ENCODE data around the gene RPS15. TPM values are rescaled to one million over a fixed set of nuclear protein-coding genes. Genes with fewer than 3 reads are reported as not detected.
A peak's percentile ranks its signal among the peaks of the same experiment; 100 is the strongest.

RPS15 gene
- total RNA-seq, 1 donor from 2014 or later: 1,918 TPM

DNA sequence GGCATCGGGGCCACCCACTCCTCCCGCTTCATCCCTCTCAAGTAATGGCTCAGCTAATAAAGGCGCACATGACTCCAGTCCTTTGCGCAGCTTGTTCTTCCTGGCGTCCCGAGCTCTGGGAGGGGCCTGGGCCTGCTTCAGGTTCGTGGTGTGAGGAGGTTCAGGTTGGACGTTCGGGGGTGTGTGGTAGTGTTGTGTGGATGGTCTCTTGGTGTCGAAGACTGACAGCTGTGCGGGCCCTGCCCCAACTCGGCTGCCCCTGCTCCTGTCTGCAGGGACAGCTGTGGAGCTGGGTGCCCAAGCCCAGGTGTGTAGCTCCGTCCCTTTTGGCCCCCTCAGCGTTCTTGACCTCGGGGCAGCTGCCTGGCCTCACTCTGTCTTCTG lies 2.2 kb downstream of the RPS15 start:
- TF ChIP-seq EZH2 (IDR thresholded peaks at IDR 0.05) (no peak), EZH2phosphoT487 (IDR thresholded peaks at IDR 0.05) (no peak)
- TF ChIP-seq, protein P1, sequence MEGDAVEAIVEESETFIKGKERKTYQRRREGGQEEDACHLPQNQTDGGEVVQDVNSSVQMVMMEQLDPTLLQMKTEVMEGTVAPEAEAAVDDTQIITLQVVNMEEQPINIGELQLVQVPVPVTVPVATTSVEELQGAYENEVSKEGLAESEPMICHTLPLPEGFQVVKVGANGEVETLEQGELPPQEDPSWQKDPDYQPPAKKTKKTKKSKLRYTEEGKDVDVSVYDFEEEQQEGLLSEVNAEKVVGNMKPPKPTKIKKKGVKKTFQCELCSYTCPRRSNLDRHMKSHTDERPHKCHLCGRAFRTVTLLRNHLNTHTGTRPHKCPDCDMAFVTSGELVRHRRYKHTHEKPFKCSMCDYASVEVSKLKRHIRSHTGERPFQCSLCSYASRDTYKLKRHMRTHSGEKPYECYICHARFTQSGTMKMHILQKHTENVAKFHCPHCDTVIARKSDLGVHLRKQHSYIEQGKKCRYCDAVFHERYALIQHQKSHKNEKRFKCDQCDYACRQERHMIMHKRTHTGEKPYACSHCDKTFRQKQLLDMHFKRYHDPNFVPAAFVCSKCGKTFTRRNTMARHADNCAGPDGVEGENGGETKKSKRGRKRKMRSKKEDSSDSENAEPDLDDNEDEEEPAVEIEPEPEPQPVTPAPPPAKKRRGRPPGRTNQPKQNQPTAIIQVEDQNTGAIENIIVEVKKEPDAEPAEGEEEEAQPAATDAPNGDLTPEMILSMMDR (IDR thresholded peaks at IDR 0.05): no peak
- H3K4me3 Mint-ChIP-seq: peak overlapping the region; percentile 97
- DNase-seq (ENCODE audit: low spot score): no peak
- H3F3A ChIP-seq (ENCODE audit: low read depth): peaks cover 88% of the 10 kb centered on the region
- peaks cover 11% of the 10 kb centered on the region for H3K36me3 ChIP-seq
- no peak overlapping the region for H3K9ac ChIP-seq
- peaks cover 35% of the 10 kb centered on the region for H3K79me2 ChIP-seq (ENCODE audit: low read depth)
- peaks cover 14% of the 10 kb centered on the region for H3K27me3 ChIP-seq
- no peak overlapping the region for H2AFZ ChIP-seq (replicated peaks)
- H3K4me2 ChIP-seq: no peak overlapping the region
- no peaks in the 10 kb centered on the region for H3K9me3 Mint-ChIP-seq
- H3K4me3 ChIP-seq: no peak overlapping the region
- H3K27ac ChIP-seq: no peak overlapping the region
- H4K20me1 ChIP-seq (ENCODE audit: low read depth): peaks cover 78% of the 10 kb centered on the region
- no peaks in the 10 kb centered on the region for H3K9me3 ChIP-seq (ENCODE audit: low read depth)
- peaks cover 30% of the 10 kb centered on the region for H3K36me3 Mint-ChIP-seq
- H3K27me3 Mint-ChIP-seq (ENCODE audit: insufficient read depth, low read depth): peaks cover 10% of the 10 kb centered on the region
- peaks cover 7% of the 10 kb centered on the region for H3K4me1 ChIP-seq
- peaks cover 21% of the 10 kb centered on the region for H3K4me1 Mint-ChIP-seq
- no peak overlapping the region for H3K27ac Mint-ChIP-seq

DNA sequence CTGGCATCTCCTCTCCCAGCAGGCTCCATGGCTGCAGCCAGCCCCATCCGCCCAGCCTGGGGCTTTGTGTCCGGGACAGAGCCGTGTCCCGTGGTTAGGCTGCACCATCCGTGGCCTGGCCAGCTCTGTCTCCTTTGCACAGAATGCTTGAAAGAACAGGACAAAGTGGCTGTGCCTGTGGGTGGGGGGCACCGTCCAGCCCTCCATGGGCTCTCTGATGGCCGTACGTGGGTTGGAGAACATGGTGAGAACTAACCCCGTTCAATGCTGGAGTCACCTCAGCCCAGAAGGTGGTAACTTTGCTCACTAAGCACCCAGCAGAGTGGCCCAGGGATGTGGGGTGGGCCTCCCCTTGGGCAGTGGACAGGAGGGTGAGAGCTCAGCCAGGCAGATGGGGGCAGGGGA lies 2.8 kb downstream of the RPS15 start:
- H3K4me2 ChIP-seq: no peak overlapping the region
- H3K36me3 Mint-ChIP-seq: peaks cover 25% of the 10 kb centered on the region
- no peak overlapping the region for H3K27ac ChIP-seq
- peaks cover 87% of the 10 kb centered on the region for H3F3A ChIP-seq (ENCODE audit: low read depth)
- peaks cover 77% of the 10 kb centered on the region for H4K20me1 ChIP-seq (ENCODE audit: low read depth)
- H3K4me3 ChIP-seq: no peak overlapping the region
- H3K9ac ChIP-seq: no peak overlapping the region
- H3K4me3 Mint-ChIP-seq: peak overlapping the region; percentile 97
- no peak overlapping the region for H2AFZ ChIP-seq (replicated peaks)
- no peak for DNase-seq (ENCODE audit: low spot score)
- peaks cover 20% of the 10 kb centered on the region for H3K27me3 ChIP-seq
- H3K9me3 Mint-ChIP-seq: no peaks in the 10 kb centered on the region
- peaks cover 10% of the 10 kb centered on the region for H3K27me3 Mint-ChIP-seq (ENCODE audit: insufficient read depth, low read depth)
- H3K4me1 ChIP-seq: peaks cover 7% of the 10 kb centered on the region
- H3K27ac Mint-ChIP-seq: no peak overlapping the region
- H3K36me3 ChIP-seq: peaks cover 11% of the 10 kb centered on the region
- no peaks in the 10 kb centered on the region for H3K9me3 ChIP-seq (ENCODE audit: low read depth)
- H3K4me1 Mint-ChIP-seq: peaks cover 21% of the 10 kb centered on the region
- peaks cover 35% of the 10 kb centered on the region for H3K79me2 ChIP-seq (ENCODE audit: low read depth)
- no peak for TF ChIP-seq EZH2 (IDR thresholded peaks at IDR 0.05)
- TF ChIP-seq, protein P1 (IDR thresholded peaks at IDR 0.05): no peak
- no peak for TF ChIP-seq EZH2phosphoT487 (IDR thresholded peaks at IDR 0.05)

DNA sequence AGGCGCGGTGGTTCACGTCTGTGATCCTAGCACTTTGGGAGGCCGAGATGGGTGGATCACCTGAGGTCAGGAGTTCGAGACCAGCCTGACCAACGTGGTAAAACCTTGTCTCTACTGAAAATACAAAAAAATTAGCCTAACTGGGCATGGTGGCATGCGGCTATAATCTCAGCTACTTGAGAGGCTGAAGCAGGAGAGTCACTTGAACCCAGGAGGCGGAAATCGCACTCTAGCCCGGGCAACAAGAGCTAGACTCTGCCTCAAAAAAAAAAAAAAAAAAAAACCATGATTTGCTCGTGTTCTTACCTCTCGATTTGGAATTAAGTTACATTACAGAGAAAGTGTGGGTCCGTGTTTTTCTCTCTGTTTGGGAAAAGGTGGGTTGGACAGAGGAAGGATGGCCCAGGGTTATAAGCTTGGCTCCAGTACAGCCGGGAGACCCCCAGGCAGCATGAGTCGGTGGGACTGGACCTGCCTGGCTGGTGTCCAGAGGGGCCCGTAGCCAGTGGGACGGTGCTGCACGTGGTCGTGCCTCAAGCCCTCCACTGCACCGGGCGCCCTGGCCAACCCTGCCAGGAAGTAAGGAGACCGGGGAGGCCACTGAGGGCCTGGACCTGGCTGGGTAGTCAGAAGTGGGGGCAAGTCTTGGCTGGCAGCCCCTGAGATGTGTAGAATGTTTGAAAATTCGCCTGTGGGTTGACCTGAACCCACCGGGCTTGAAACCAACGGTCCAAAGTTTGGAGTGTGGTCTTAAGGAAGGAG lies 3.7 kb downstream of the RPS15 start:
- Mint-ChIP-seq H3K27ac (no peak overlapping the region), H3K36me3 (peaks cover 25% of the 10 kb centered on the region), H3K4me1 (peaks cover 21% of the 10 kb centered on the region), H3K27me3 (ENCODE audit: insufficient read depth, low read depth) (peaks cover 10% of the 10 kb centered on the region), H3K4me3 (peak overlapping the region; percentile 62), H3K9me3 (no peaks in the 10 kb centered on the region)
- Histone ChIP-seq H3K27ac (no peak overlapping the region), H3K4me3 (no peak overlapping the region), H3K79me2 (ENCODE audit: low read depth) (peaks cover 35% of the 10 kb centered on the region), H3K9me3 (ENCODE audit: low read depth) (no peaks in the 10 kb centered on the region), H3K36me3 (peaks cover 11% of the 10 kb centered on the region), H3K4me2 (no peak overlapping the region), H4K20me1 (ENCODE audit: low read depth) (peaks cover 77% of the 10 kb centered on the region), H3K9ac (no peak overlapping the region), H3K27me3 (peaks cover 29% of the 10 kb centered on the region), H3K4me1 (peaks cover 10% of the 10 kb centered on the region), H2AFZ (replicated peaks) (no peak overlapping the region), H3F3A (ENCODE audit: low read depth) (peaks cover 87% of the 10 kb centered on the region)
- no peak for TF ChIP-seq EZH2phosphoT487 (IDR thresholded peaks at IDR 0.05)
- no peak for TF ChIP-seq EZH2 (IDR thresholded peaks at IDR 0.05)
- TF ChIP-seq, protein P1 (IDR thresholded peaks at IDR 0.05): no peak
- no peak for DNase-seq (ENCODE audit: low spot score)

Measured in neural progenitor cell (in vitro differentiated cells).